ENCODE results near the gene EBP. TPM values are rescaled to one million over a fixed set of nuclear protein-coding genes. Genes with fewer than 3 reads are reported as not detected.

The EBP gene
- total RNA-seq, 2 experiments from 2014 or later: 38.1 to 41.1 TPM

GRCh38 chrX:48498374-48498809, 23.2 kb upstream of the EBP start:
- no peak for ATAC-seq (ENCODE audit: poor library complexity)
- ChIA-PET POLR2A (no interaction called here), CTCF (no interaction called here)
- H3K27me3 Mint-ChIP-seq: no peaks in the 10 kb centered on the region
- H3K36me3 Mint-ChIP-seq (ENCODE audit: low read depth): no peaks in the 10 kb centered on the region
- H3K27me3 ChIP-seq (ENCODE audit: control insufficient read depth in 1 of 2, insufficient read depth in 2 of 2, low read length in 2 of 2): no peaks in the 10 kb centered on the region
- H3K4me3 ChIP-seq (ENCODE audit: low read length): no peak overlapping the region
- DNase-seq: no peak
- no peak overlapping the region for H3K4me3 Mint-ChIP-seq
- H3K27ac Mint-ChIP-seq: no peak overlapping the region
- no peaks in the 10 kb centered on the region for H3K4me1 ChIP-seq (ENCODE audit: insufficient read depth, low read length)
- intact Hi-C loops (cut with DNase I, micrococcal nuclease): no loop called here
- no peak overlapping the region for H3K27ac ChIP-seq (ENCODE audit: low read depth in 1 of 2, low read length in 2 of 2)
- H3K4me1 Mint-ChIP-seq (ENCODE audit: low read depth): no peaks in the 10 kb centered on the region
- H3K9me3 Mint-ChIP-seq: no peaks in the 10 kb centered on the region
- H3K36me3 ChIP-seq (ENCODE audit: insufficient read depth, low read length): no peaks in the 10 kb centered on the region
- no peaks in the 10 kb centered on the region for H3K9me3 ChIP-seq (ENCODE audit: control insufficient read depth in 1 of 2, insufficient read depth in 1 of 2, low read length in 2 of 2)
- TF ChIP-seq, protein P1, sequence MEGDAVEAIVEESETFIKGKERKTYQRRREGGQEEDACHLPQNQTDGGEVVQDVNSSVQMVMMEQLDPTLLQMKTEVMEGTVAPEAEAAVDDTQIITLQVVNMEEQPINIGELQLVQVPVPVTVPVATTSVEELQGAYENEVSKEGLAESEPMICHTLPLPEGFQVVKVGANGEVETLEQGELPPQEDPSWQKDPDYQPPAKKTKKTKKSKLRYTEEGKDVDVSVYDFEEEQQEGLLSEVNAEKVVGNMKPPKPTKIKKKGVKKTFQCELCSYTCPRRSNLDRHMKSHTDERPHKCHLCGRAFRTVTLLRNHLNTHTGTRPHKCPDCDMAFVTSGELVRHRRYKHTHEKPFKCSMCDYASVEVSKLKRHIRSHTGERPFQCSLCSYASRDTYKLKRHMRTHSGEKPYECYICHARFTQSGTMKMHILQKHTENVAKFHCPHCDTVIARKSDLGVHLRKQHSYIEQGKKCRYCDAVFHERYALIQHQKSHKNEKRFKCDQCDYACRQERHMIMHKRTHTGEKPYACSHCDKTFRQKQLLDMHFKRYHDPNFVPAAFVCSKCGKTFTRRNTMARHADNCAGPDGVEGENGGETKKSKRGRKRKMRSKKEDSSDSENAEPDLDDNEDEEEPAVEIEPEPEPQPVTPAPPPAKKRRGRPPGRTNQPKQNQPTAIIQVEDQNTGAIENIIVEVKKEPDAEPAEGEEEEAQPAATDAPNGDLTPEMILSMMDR (IDR thresholded peaks at IDR 0.05): no peak

DNA sequence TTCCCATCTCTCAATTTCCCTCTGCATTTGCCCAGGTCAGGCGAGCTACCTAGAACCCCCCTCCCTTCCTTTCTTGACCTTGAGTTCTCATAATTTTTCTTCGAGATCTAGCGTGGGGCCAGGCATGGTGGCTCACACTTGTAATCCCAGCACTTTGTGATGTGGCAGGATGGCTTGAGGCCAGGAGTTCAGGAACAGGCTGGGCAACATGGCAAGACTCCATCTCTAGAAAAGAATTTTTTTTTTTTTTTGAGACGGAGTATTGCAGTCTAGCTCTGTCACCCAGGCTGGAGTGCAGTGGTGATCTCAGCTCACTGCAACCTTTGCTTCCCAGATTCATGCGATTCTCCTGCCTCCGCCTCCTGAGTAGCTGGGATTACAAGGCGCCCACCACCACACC, 17.3 kb upstream of the EBP start:
- no peaks in the 10 kb centered on the region for H3K9me3 ChIP-seq (ENCODE audit: control insufficient read depth in 1 of 2, insufficient read depth in 1 of 2, low read length in 2 of 2)
- Mint-ChIP-seq H3K4me1 (ENCODE audit: low read depth) (peaks cover 6% of the 10 kb centered on the region), H3K36me3 (ENCODE audit: low read depth) (no peaks in the 10 kb centered on the region), H3K27me3 (no peaks in the 10 kb centered on the region), H3K4me3 (no peak overlapping the region), H3K27ac (no peak overlapping the region), H3K9me3 (no peaks in the 10 kb centered on the region)
- H3K36me3 ChIP-seq (ENCODE audit: insufficient read depth, low read length): no peaks in the 10 kb centered on the region
- no peak overlapping the region for H3K27ac ChIP-seq (ENCODE audit: low read depth in 1 of 2, low read length in 2 of 2)
- DNase-seq (no peak), ATAC-seq (ENCODE audit: poor library complexity) (no peak)
- TF ChIP-seq, protein P1 (IDR thresholded peaks at IDR 0.05): no peak
- ChIA-PET CTCF (no interaction called here), POLR2A (no interaction called here)
- intact Hi-C loops (cut with DNase I, micrococcal nuclease): no loop called here
- H3K4me3 ChIP-seq (ENCODE audit: low read length): no peak overlapping the region
- peaks cover 8% of the 10 kb centered on the region for H3K4me1 ChIP-seq (ENCODE audit: insufficient read depth, low read length)
- H3K27me3 ChIP-seq (ENCODE audit: control insufficient read depth in 1 of 2, insufficient read depth in 2 of 2, low read length in 2 of 2): no peaks in the 10 kb centered on the region

- ATAC-seq (ENCODE audit: poor library complexity) (no peak), DNase-seq (no peak)
- intact Hi-C loops (cut with DNase I, micrococcal nuclease): no loop called here
- Mint-ChIP-seq H3K27ac (no peak overlapping the region), H3K27me3 (no peaks in the 10 kb centered on the region), H3K9me3 (no peaks in the 10 kb centered on the region), H3K4me1 (ENCODE audit: low read depth) (peaks cover 17% of the 10 kb centered on the region), H3K4me3 (no peak overlapping the region), H3K36me3 (ENCODE audit: low read depth) (no peaks in the 10 kb centered on the region)
- no peak overlapping the region for H3K27ac ChIP-seq (ENCODE audit: low read depth in 1 of 2, low read length in 2 of 2)
- H3K4me1 ChIP-seq (ENCODE audit: insufficient read depth, low read length): peaks cover 16% of the 10 kb centered on the region
- POLR2A ChIA-PET: no interaction called here
- H3K27me3 ChIP-seq (ENCODE audit: control insufficient read depth in 1 of 2, insufficient read depth in 2 of 2, low read length in 2 of 2): no peaks in the 10 kb centered on the region
- CTCF ChIA-PET: no interaction called here
- TF ChIP-seq, protein P1 (IDR thresholded peaks at IDR 0.05): no peak
- no peaks in the 10 kb centered on the region for H3K9me3 ChIP-seq (ENCODE audit: control insufficient read depth in 1 of 2, insufficient read depth in 1 of 2, low read length in 2 of 2)
- no peak overlapping the region for H3K4me3 ChIP-seq (ENCODE audit: low read length)
- no peaks in the 10 kb centered on the region for H3K36me3 ChIP-seq (ENCODE audit: insufficient read depth, low read length)
Measured at GRCh38 chrX:48505481-48505880, 16.1 kb upstream of the EBP start.

Measured in CD4-positive, alpha-beta T cell (primary cell).